Measurements from ENCODE around the gene SKAP1. TPM values are rescaled to one million over a fixed set of nuclear protein-coding genes. Genes with fewer than 3 reads are reported as not detected.

Gene SKAP1
- total and polyA plus RNA-seq, 2 experiments from 2014 or later, result 0.27 TPM; not detected in 1

- TF ChIP-seq ZNF462 (CRISPR knock-in tag; IDR thresholded peaks at IDR 0.05), result no peak
- TF ChIP-seq, protein P1, sequence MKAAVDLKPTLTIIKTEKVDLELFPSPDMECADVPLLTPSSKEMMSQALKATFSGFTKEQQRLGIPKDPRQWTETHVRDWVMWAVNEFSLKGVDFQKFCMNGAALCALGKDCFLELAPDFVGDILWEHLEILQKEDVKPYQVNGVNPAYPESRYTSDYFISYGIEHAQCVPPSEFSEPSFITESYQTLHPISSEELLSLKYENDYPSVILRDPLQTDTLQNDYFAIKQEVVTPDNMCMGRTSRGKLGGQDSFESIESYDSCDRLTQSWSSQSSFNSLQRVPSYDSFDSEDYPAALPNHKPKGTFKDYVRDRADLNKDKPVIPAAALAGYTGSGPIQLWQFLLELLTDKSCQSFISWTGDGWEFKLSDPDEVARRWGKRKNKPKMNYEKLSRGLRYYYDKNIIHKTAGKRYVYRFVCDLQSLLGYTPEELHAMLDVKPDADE (IDR thresholded peaks at IDR 0.05), result no peak
- TF ChIP-seq JUNB (IDR thresholded peaks at IDR 0.05; ENCODE audit: unreplicated experiment), result no peak
- no peak for TF ChIP-seq ZNF331 (CRISPR knock-in tag; IDR thresholded peaks at IDR 0.05; ENCODE audit: low read depth)
These were observed 238.7 kb downstream of the SKAP1 start (continued) for GRCh38 chr17:48191362-48191761.

GRCh38 chr17:48190871-48191270 is 239.1 kb downstream of the SKAP1 start:
- no peak overlapping the region for H3K27ac Mint-ChIP-seq
- H3K4me3 Mint-ChIP-seq, result no peak overlapping the region
- H3K27me3 Mint-ChIP-seq (ENCODE audit: insufficient read depth, low read depth, poor library complexity), result peaks cover 5% of the 10 kb centered on the region
- Histone ChIP-seq H2AFZ (no peak overlapping the region), H3F3A (replicated peaks; ENCODE audit: low read depth) (no peaks in the 10 kb centered on the region), H3K79me2 (replicated peaks; ENCODE audit: insufficient read depth) (no peaks in the 10 kb centered on the region), H3K4me1 (ENCODE audit: insufficient read depth) (peaks cover 45% of the 10 kb centered on the region), H3K27me3 (ENCODE audit: insufficient read depth) (peaks cover 10% of the 10 kb centered on the region; the same call in 1 of the 2 replicates), H3K4me3 (no peak overlapping the region), H3K4me2 (no peak overlapping the region), H3K9me2 (ENCODE audit: insufficient read depth) (no peaks in the 10 kb centered on the region), H3K36me3 (ENCODE audit: insufficient read depth) (no peaks in the 10 kb centered on the region), H4K20me1 (replicated peaks; ENCODE audit: insufficient read depth) (no peaks in the 10 kb centered on the region), H3K27ac (ENCODE audit: low read depth) (no peak overlapping the region)
- DNase-seq (ENCODE audit: low spot score), result no peak
- ATAC-seq, result no peak
- H3K9me3 Mint-ChIP-seq, result no peaks in the 10 kb centered on the region; the same call in 2 of the 3 replicates
- H3K36me3 Mint-ChIP-seq (ENCODE audit: low read depth), result no peaks in the 10 kb centered on the region
- H3K4me1 Mint-ChIP-seq, result peaks cover 46% of the 10 kb centered on the region
- TF ChIP-seq ZNF114 (CRISPR knock-in tag; IDR thresholded peaks at IDR 0.05) (no peak), EZH2 (IDR thresholded peaks at IDR 0.05; ENCODE audit: low read depth, unreplicated experiment) (no peak), CREB1 (CRISPR knock-in tag; IDR thresholded peaks at IDR 0.05; ENCODE audit: low read depth) (no peak), ZNF462 (CRISPR knock-in tag; IDR thresholded peaks at IDR 0.05) (no peak)
- TF ChIP-seq, protein P1 (IDR thresholded peaks at IDR 0.05), result no peak

Measured in GM23338 (cell line).